GM19467 (cell line): ENCODE results near the gene HSPA5.
"Not testable (repeated sequence)": the region's sequence is repeated elsewhere in the genome, so short reads cannot be mapped to it uniquely, and the experiment has no call there.

Source experiments
- ATAC-seq: cut with Tn5 transposase; IDR thresholded peaks from one replicate; pipeline ENCODE4 v1.9.1; 2021; ENCODE audit warnings: mild to moderate bottlenecking, moderate library complexity; ENCODE audit not compliant: unreplicated experiment

The HSPA5 gene

GRCh38 chr9:125243792-125244260 lies 2.7 kb upstream of the HSPA5 start:
- ATAC-seq = no peak

- ATAC-seq = no peak
These were observed 958 bp upstream of the HSPA5 start for GRCh38 chr9:125241863-125242739.

- ATAC-seq = peak; percentile 16
These were observed 519 bp downstream of the HSPA5 start for GRCh38 chr9:125240649-125240999.

- ATAC-seq = no peak
These were observed 1.2 kb downstream of the HSPA5 start for GRCh38 chr9:125239631-125240597.

- no peak for ATAC-seq
These were observed 2.2 kb downstream of the HSPA5 start for GRCh38 chr9:125238915-125239446.

- ATAC-seq = no peak
These were observed 2.8 kb downstream of the HSPA5 start for GRCh38 chr9:125238127-125238914.

- ATAC-seq = not testable (repeated sequence)
These were observed 4.5 kb downstream of the HSPA5 start for GRCh38 chr9:125236520-125237159.

GRCh38 chr9:125235804-125236519 lies 5.2 kb downstream of the HSPA5 start:
- no peak for ATAC-seq

- not testable (repeated sequence) for ATAC-seq
These were observed 7.0 kb downstream of the HSPA5 start for GRCh38 chr9:125234099-125234498.

- ATAC-seq = no peak
These were observed 7.5 kb downstream of the HSPA5 start for GRCh38 chr9:125233678-125234077.

- ATAC-seq = no peak
These were observed 13.4 kb downstream of the HSPA5 start for GRCh38 chr9:125227761-125228160.

- not testable (repeated sequence) for ATAC-seq
These were observed 16.3 kb downstream of the HSPA5 start for GRCh38 chr9:125224858-125225257.

GRCh38 chr9:125218621-125219020 lies 22.5 kb downstream of the HSPA5 start:
- no peak for ATAC-seq

GRCh38 chr9:125214186-125214585 lies 27.0 kb downstream of the HSPA5 start:
- no peak for ATAC-seq

- no peak for ATAC-seq
These were observed 36.7 kb downstream of the HSPA5 start for GRCh38 chr9:125204477-125204876.

GRCh38 chr9:125202846-125203618 lies 38.1 kb downstream of the HSPA5 start:
- ATAC-seq = no peak

GRCh38 chr9:125200216-125201047 lies 40.7 kb downstream of the HSPA5 start, which contains the start of gene RABEPK:
RABEPK (plus strand) TSS chr9:125200542; CDS start chr9:125203014, 2,472 bp downstream.
- peak; percentile 91 for ATAC-seq

- not testable (repeated sequence) for ATAC-seq
These were observed 45.6 kb downstream of the HSPA5 start for GRCh38 chr9:125195591-125195990.
